NCI-H2196 (cell line): ENCODE data around the gene PARD6G.
"Not testable (repeated sequence)": the region's sequence is repeated elsewhere in the genome, so short reads cannot be mapped to it uniquely, and the experiment has no call there.

Source experiments
- DNase-seq: peaks from one replicate; lab custom pipeline; 2025; ENCODE audit not compliant: unreplicated experiment; lab: John Stamatoyannopoulos, UW

Gene PARD6G

GRCh38 chr18:80247393-80247841 is at the start of gene PARD6G:
PARD6G (minus strand) TSS chr18:80247514; CDS start chr18:80247348, 166 bp downstream.
- DNase-seq: peak; percentile 75

GRCh38 chr18:80262241-80263033 is 15.1 kb upstream of the PARD6G start:
- not testable (repeated sequence) for DNase-seq

GRCh38 chr18:80259610-80260009 is 12.3 kb upstream of the PARD6G start:
- DNase-seq: no peak

GRCh38 chr18:80258640-80259039 is 11.3 kb upstream of the PARD6G start:
- no peak for DNase-seq

GRCh38 chr18:80257579-80258543 is 10.5 kb upstream of the PARD6G start:
- DNase-seq: not testable (repeated sequence)

GRCh38 chr18:80254971-80255500 is 7.7 kb upstream of the PARD6G start:
- DNase-seq: no peak

- no peak for DNase-seq
Measured at GRCh38 chr18:80253871-80254492, 6.7 kb upstream of the PARD6G start.

- no peak for DNase-seq
Measured at GRCh38 chr18:80253236-80253635, 5.9 kb upstream of the PARD6G start.

GRCh38 chr18:80252136-80252535 is 4.8 kb upstream of the PARD6G start:
- DNase-seq: no peak

GRCh38 chr18:80251700-80252099 is 4.4 kb upstream of the PARD6G start:
- DNase-seq: no peak

- DNase-seq: no peak
Measured at GRCh38 chr18:80250740-80251364, 3.5 kb upstream of the PARD6G start.

GRCh38 chr18:80249217-80250093 is 2.1 kb upstream of the PARD6G start:
- DNase-seq: peak; percentile 23

GRCh38 chr18:80246445-80247392 is 595 bp downstream of the PARD6G start:
- peak; percentile 58 for DNase-seq

- DNase-seq: no peak
Measured at GRCh38 chr18:80245781-80246444, 1.4 kb downstream of the PARD6G start.

- DNase-seq: no peak
Measured at GRCh38 chr18:80244956-80245730, 2.2 kb downstream of the PARD6G start.

- DNase-seq: no peak
Measured at GRCh38 chr18:80244167-80244566, 3.1 kb downstream of the PARD6G start.

- no peak for DNase-seq
Measured at GRCh38 chr18:80243204-80243603, 4.1 kb downstream of the PARD6G start.
